ENCODE data around the gene ZNF319. TPM values are rescaled to one million over a fixed set of nuclear protein-coding genes. Genes with fewer than 3 reads are reported as not detected.

The ZNF319 gene
- total and polyA plus RNA-seq, 8 donors, result 1.4 to 11.0 (median 2.7) TPM; not detected in 1

DNA sequence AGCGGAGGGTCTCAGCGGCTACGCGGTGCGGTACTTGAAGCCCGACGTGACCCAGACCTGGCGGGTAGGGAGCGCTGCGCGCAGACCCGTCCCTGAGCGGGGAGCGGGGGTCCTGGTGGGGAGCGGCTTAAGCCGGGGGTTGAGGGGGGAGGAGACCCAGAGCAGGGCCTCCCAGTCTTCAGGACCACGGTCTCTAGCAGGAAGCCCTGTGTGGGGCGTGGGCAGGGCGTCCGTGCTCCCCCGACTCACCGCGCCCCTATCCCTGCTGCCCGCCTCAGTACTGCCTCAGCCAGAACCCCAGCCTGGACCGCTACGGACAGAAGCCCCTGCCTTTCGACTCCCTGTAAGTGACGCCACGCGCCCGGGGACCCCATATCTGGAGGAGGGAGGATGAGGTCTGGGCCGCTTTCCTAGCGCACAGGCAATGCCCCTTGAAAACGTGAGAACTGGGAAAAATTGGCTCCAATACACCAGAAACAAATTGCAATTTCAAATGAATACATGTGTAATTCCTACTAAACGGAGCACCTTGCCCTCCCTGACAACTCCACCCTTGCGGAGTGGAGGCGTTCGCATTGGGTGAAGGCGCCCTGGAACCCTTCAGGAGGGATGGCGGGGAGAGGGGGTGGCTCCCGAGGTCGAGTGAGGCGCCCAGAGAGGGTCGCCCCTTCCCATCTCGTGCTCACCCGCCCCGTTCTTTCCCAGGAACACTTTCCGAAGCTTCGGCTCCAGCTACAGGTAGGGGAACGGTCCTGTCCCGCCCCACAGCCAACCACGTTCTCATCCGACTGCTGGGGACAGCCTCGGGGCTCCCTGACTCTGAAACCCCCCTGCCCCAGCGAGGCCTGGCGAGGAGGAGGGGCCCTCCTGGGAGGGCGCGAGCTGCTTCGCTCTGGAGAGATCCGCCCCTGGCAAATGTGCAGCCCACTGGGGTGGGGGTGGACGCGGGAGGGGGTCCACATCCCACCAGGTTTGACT lies 15.0 kb downstream of the ZNF319 start:
- intact Hi-C loops (cut with DNase I; ENCODE audit: low total_unique reads), result no loop called here
- 11 to 22% (median 15%) methylated on average over 51 to 62 of the region's 62 CpGs for WGBS, 5 donors
- no peak for DNase-seq
- peak overlapping the region in 3 of 5 donors; percentile 41 to 67 (median 60) for H3K27ac ChIP-seq
- no peaks in the 10 kb centered on the region for H3K36me3 ChIP-seq
- H3K9me3 ChIP-seq, result no peaks in the 10 kb centered on the region
- no peak for TF ChIP-seq EP300 (IDR thresholded peaks at IDR 0.05)
- TF ChIP-seq POLR2A (IDR thresholded peaks at IDR 0.05), result no peak
- no peak for TF ChIP-seq POLR2AphosphoS5 (IDR thresholded peaks at IDR 0.05)
- TF ChIP-seq, protein P1, sequence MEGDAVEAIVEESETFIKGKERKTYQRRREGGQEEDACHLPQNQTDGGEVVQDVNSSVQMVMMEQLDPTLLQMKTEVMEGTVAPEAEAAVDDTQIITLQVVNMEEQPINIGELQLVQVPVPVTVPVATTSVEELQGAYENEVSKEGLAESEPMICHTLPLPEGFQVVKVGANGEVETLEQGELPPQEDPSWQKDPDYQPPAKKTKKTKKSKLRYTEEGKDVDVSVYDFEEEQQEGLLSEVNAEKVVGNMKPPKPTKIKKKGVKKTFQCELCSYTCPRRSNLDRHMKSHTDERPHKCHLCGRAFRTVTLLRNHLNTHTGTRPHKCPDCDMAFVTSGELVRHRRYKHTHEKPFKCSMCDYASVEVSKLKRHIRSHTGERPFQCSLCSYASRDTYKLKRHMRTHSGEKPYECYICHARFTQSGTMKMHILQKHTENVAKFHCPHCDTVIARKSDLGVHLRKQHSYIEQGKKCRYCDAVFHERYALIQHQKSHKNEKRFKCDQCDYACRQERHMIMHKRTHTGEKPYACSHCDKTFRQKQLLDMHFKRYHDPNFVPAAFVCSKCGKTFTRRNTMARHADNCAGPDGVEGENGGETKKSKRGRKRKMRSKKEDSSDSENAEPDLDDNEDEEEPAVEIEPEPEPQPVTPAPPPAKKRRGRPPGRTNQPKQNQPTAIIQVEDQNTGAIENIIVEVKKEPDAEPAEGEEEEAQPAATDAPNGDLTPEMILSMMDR (IDR thresholded peaks at IDR 0.05), result no peak
- peak overlapping the region; percentile 54 to 65 (median 57) for H3K4me3 ChIP-seq
- H3K27me3 ChIP-seq, result peaks cover 0 to 23% (median 4%) of the 10 kb centered on the region in 3 donors
- peaks cover 16 to 24% (median 21%) of the 10 kb centered on the region in 4 donors for H3K4me1 ChIP-seq

GRCh38 chr16:57984443-57985203 lies 15.8 kb downstream of the ZNF319 start:
- 8 to 18% (median 8%) methylated on average over 26 to 64 of the region's 64 CpGs for WGBS, 5 donors
- Histone ChIP-seq H3K9me3 (no peaks in the 10 kb centered on the region), H3K4me1 (peaks cover 16 to 24% (median 21%) of the 10 kb centered on the region in 4 donors), H3K36me3 (no peaks in the 10 kb centered on the region), H3K27ac (peak overlapping the region in 3 of 5 donors; percentile 41 to 67 (median 60)), H3K4me3 (peak overlapping the region; percentile 54 to 65 (median 57)), H3K27me3 (peaks cover 0 to 23% (median 4%) of the 10 kb centered on the region in 3 donors)
- TF ChIP-seq, protein P1 (IDR thresholded peaks at IDR 0.05), result no peak
- TF ChIP-seq EP300 (IDR thresholded peaks at IDR 0.05), result no peak
- TF ChIP-seq POLR2A (IDR thresholded peaks at IDR 0.05), result no peak
- intact Hi-C loops (cut with DNase I; ENCODE audit: low total_unique reads), result no loop called here
- peak; percentile 87 to 96 for DNase-seq

- Histone ChIP-seq H3K27me3 (peaks cover 0 to 23% (median 4%) of the 10 kb centered on the region in 3 donors), H3K36me3 (no peaks in the 10 kb centered on the region), H3K27ac (no peak overlapping the region), H3K9me3 (no peaks in the 10 kb centered on the region), H3K4me3 (no peak overlapping the region), H3K4me1 (peaks cover 16 to 24% (median 21%) of the 10 kb centered on the region in 4 donors)
- WGBS, 5 donors, result 67 to 71% (median 68%) methylated on average over 5 of the region's 5 CpGs
- DNase-seq, result no peak
- TF ChIP-seq POLR2AphosphoS5 (IDR thresholded peaks at IDR 0.05), result no peak
- TF ChIP-seq EP300 (IDR thresholded peaks at IDR 0.05), result no peak
- no peak for TF ChIP-seq POLR2A (IDR thresholded peaks at IDR 0.05)
- TF ChIP-seq, protein P1 (IDR thresholded peaks at IDR 0.05), result no peak
- intact Hi-C loops (cut with DNase I; ENCODE audit: low total_unique reads), result no loop called here
Observed at GRCh38 chr16:57982385-57982784, 18.1 kb downstream of the ZNF319 start.

- peaks cover 0 to 23% (median 4%) of the 10 kb centered on the region in 3 donors for H3K27me3 ChIP-seq
- no peak overlapping the region for H3K4me3 ChIP-seq
- no peaks in the 10 kb centered on the region for H3K36me3 ChIP-seq
- WGBS, 5 donors, result 87 to 94% (median 90%) methylated on average over 7 of the region's 7 CpGs
- H3K4me1 ChIP-seq, result peaks cover 16 to 24% (median 21%) of the 10 kb centered on the region in 4 donors
- H3K9me3 ChIP-seq, result no peaks in the 10 kb centered on the region
- DNase-seq, result no peak
- H3K27ac ChIP-seq, result no peak overlapping the region
- TF ChIP-seq POLR2A (IDR thresholded peaks at IDR 0.05), result no peak
- no peak for TF ChIP-seq POLR2AphosphoS5 (IDR thresholded peaks at IDR 0.05)
- no peak for TF ChIP-seq EP300 (IDR thresholded peaks at IDR 0.05)
- TF ChIP-seq, protein P1 (IDR thresholded peaks at IDR 0.05), result no peak
- intact Hi-C loops (cut with DNase I; ENCODE audit: low total_unique reads), result no loop called here
Observed at GRCh38 chr16:57981636-57982035, 18.8 kb downstream of the ZNF319 start.

All from stomach (tissue), 9 donors.